ENCODE results near the gene SLC19A1. TPM values are rescaled to one million over a fixed set of nuclear protein-coding genes. Genes with fewer than 3 reads are reported as not detected.
A peak's percentile ranks its signal among the peaks of the same experiment; 100 is the strongest.

The SLC19A1 gene
- total RNA-seq, 1 donor = 7.4 TPM

DNA sequence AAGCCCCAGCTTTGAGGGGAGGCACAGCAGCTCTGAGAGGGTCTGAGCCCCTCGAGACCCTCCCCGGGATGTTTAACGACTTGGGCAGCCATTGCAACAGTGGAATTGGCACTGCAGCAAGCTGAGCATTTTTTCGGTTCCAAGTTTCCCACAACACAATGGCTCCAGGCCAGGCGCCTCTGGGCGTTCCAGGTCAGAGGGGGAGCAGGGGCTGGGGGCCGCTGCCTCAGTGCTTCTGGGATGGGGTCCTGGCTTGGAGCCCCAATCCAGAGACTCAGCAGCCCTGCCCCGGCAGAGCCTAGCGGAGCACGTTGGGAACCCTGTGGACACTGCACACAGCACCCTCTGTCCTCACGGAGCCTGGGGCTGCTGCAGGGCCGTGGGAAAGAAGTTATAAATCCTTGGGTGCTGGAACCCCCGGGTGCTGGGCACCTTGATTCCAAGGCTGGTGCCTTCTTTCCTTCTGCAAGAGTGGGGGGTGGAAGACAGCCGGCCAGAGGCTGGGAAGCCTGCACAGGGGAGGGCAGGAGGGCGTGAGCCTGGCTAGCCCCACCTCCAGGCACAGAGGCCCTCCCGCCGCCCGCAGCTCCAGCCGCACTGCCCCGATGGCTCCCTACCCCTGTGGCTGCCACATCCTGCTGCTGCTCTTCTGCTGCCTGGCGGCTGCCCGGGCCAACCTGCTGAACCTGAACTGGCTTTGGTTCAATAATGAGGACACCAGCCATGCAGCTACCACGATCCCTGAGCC is 87.1 kb downstream of the SLC19A1 start:
- H3K4me3 ChIP-seq (ENCODE audit: low read depth, low read length) = peak overlapping the region; percentile 55
- TF ChIP-seq, protein P1, sequence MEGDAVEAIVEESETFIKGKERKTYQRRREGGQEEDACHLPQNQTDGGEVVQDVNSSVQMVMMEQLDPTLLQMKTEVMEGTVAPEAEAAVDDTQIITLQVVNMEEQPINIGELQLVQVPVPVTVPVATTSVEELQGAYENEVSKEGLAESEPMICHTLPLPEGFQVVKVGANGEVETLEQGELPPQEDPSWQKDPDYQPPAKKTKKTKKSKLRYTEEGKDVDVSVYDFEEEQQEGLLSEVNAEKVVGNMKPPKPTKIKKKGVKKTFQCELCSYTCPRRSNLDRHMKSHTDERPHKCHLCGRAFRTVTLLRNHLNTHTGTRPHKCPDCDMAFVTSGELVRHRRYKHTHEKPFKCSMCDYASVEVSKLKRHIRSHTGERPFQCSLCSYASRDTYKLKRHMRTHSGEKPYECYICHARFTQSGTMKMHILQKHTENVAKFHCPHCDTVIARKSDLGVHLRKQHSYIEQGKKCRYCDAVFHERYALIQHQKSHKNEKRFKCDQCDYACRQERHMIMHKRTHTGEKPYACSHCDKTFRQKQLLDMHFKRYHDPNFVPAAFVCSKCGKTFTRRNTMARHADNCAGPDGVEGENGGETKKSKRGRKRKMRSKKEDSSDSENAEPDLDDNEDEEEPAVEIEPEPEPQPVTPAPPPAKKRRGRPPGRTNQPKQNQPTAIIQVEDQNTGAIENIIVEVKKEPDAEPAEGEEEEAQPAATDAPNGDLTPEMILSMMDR (IDR thresholded peaks at IDR 0.05; ENCODE audit: insufficient read depth, low read length) = no peak
- peak; percentile 46 for DNase-seq (ENCODE audit: low read depth)

- TF ChIP-seq, protein P1 (IDR thresholded peaks at IDR 0.05; ENCODE audit: insufficient read depth, low read length) = no peak
- DNase-seq (ENCODE audit: low read depth) = no peak
- H3K4me3 ChIP-seq (ENCODE audit: low read depth, low read length) = no peak overlapping the region
These were observed 87.9 kb downstream of the SLC19A1 start for GRCh38 chr21:45454060-45454925.

DNA sequence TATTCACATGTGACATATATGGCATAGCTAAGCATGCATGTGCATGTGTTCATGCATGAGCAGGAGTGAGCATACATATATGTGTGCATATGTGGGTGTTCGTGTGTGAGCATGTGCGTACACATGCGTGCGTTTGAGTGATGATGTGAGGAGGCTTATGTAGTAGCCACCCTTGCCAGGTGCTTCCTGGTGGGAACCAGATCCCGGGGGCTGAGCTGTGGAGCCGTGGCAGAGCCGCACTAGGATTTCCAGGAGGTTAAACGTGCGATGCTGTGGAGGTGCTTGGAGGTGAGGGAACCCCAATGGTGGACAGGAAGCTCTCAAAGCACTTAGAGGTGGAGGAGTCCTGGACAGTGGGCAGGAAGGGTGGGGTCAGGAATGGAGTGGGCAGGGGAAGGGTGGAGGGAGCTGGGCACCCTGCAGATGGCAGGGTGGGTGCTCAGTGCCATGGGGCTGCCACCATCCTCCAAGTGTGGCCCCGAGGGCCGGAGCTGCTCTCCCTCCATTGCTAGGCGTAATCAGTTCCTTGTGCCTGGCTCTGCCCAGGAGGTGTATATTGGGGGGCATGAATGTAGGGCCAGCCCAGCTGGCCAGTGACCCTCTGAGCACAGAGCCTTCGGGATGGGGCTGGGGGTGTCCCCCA is 88.8 kb downstream of the SLC19A1 start:
- DNase-seq (ENCODE audit: low read depth) = no peak

GRCh38 chr21:45452696-45453307 is 89.4 kb downstream of the SLC19A1 start:
- no peak for DNase-seq (ENCODE audit: low read depth)
- TF ChIP-seq, protein P1 (IDR thresholded peaks at IDR 0.05; ENCODE audit: insufficient read depth, low read length) = no peak

More for the DNA sequence above, 88.8 kb downstream of the SLC19A1 start:
- no peak overlapping the region for H3K4me3 ChIP-seq (ENCODE audit: low read depth, low read length)
- TF ChIP-seq, protein P1 (IDR thresholded peaks at IDR 0.05; ENCODE audit: insufficient read depth, low read length) = no peak

GRCh38 chr21:45451771-45452182 is 90.5 kb downstream of the SLC19A1 start:
- H3K4me3 ChIP-seq (ENCODE audit: low read depth, low read length) = no peak overlapping the region
- no peak for DNase-seq (ENCODE audit: low read depth)
- TF ChIP-seq, protein P1 (IDR thresholded peaks at IDR 0.05; ENCODE audit: insufficient read depth, low read length) = no peak

More at GRCh38 chr21:45452696-45453307, 89.4 kb downstream of the SLC19A1 start:
- no peak overlapping the region for H3K4me3 ChIP-seq (ENCODE audit: low read depth, low read length)

DNA sequence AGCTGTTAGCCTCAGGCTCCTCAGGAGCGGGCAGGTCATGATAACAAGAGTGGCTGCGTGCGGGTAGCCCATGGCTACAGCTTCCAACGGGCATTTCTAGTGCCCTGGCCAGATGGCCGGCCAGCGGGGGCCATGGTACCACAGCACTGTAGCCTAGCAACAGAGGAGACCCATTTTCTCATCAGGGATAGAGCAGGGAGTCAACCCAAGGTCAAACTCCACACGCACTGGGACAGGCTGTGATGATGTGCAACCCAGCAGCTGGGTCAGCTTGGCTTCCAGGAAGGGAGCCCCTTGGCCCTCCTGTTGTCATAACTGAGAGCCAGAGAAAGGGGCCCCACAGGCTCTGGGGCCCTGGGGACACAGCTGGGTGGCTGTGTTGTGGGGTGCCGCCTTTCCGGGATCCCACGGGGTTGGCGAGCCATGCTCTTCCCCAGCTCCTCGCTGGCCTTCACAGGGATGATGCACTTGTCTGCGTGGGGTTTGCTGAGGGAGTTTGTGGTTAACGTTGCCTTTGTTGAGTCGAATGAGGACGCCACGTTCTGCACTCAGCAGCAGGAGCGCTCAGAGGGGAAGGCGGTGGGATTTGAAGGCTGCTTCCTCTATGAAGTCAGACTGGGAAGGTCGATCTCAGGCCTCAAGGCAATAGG is 91.0 kb downstream of the SLC19A1 start:
- TF ChIP-seq, protein P1 (IDR thresholded peaks at IDR 0.05; ENCODE audit: insufficient read depth, low read length) = no peak
- no peak for DNase-seq (ENCODE audit: low read depth)
- H3K4me3 ChIP-seq (ENCODE audit: low read depth, low read length) = no peak overlapping the region
